GM19463 (cell line): ENCODE results near the gene TBCCD1.
"Not testable (repeated sequence)": the region's sequence is repeated elsewhere in the genome, so short reads cannot be mapped to it uniquely, and the experiment has no call there.

Experiments
- ATAC-seq: cut with Tn5 transposase; IDR thresholded peaks from one replicate; pipeline ENCODE4 v1.9.1; 2021; ENCODE audit warnings: mild to moderate bottlenecking, moderate library complexity; ENCODE audit not compliant: unreplicated experiment

The TBCCD1 gene

GRCh38 chr3:186520957-186521842 is 45.9 kb downstream of the TBCCD1 start:
- ATAC-seq, result peak; percentile 53

- no peak for ATAC-seq
These were observed 46.7 kb downstream of the TBCCD1 start for GRCh38 chr3:186520431-186520830.

GRCh38 chr3:186519021-186519658 is 48.0 kb downstream of the TBCCD1 start:
- peak; percentile 55 for ATAC-seq

GRCh38 chr3:186517218-186517617 is 49.9 kb downstream of the TBCCD1 start:
- ATAC-seq, result no peak

- ATAC-seq, result no peak
These were observed 50.5 kb downstream of the TBCCD1 start for GRCh38 chr3:186516646-186517045.

GRCh38 chr3:186515125-186515524 is 52.0 kb downstream of the TBCCD1 start:
- no peak for ATAC-seq

- no peak for ATAC-seq
These were observed 52.7 kb downstream of the TBCCD1 start for GRCh38 chr3:186514296-186515002.

- ATAC-seq, result no peak
These were observed 53.8 kb downstream of the TBCCD1 start for GRCh38 chr3:186513386-186513785.

GRCh38 chr3:186512570-186513302 is 54.4 kb downstream of the TBCCD1 start:
- ATAC-seq, result no peak

- ATAC-seq, result no peak
These were observed 55.4 kb downstream of the TBCCD1 start for GRCh38 chr3:186511702-186512101.

GRCh38 chr3:186511245-186511644 is 55.9 kb downstream of the TBCCD1 start:
- peak; percentile 77 for ATAC-seq

- ATAC-seq, result peak; percentile 24
These were observed 56.6 kb downstream of the TBCCD1 start for GRCh38 chr3:186510374-186511079.

GRCh38 chr3:186509423-186509822 is 57.7 kb downstream of the TBCCD1 start:
- no peak for ATAC-seq

- no peak for ATAC-seq
These were observed 60.3 kb downstream of the TBCCD1 start for GRCh38 chr3:186506857-186507256.

- no peak for ATAC-seq
These were observed 60.9 kb downstream of the TBCCD1 start for GRCh38 chr3:186506191-186506739.

GRCh38 chr3:186502966-186503712 is 64.0 kb downstream of the TBCCD1 start:
- no peak for ATAC-seq

- ATAC-seq, result no peak
These were observed 64.8 kb downstream of the TBCCD1 start for GRCh38 chr3:186502138-186502948.

- ATAC-seq, result not testable (repeated sequence)
These were observed 67.2 kb downstream of the TBCCD1 start for GRCh38 chr3:186499949-186500348.
